CD14-positive monocyte (primary cell): ENCODE data around the gene HIPK3. TPM values are rescaled to one million over a fixed set of nuclear protein-coding genes. Genes with fewer than 3 reads are reported as not detected.

ENCODE experiments used
- DNase-seq, 3 donors: peaks; one replicate each; pipeline ENCODE4 v3.0.0-alpha.2; 2011 to 2022
- H2AFZ ChIP-seq: 2 replicates; pipeline ENCODE4 v1.6.0; 2012; ENCODE audit warnings: mild to moderate bottlenecking, low read depth, low read length, inconsistent platforms; ENCODE audit not compliant: insufficient read depth, poor library complexity, severe bottlenecking
- H3K27ac ChIP-seq, 2 donors: 1 replicate in 1 of 2; 2 replicates in 1 of 2; pipeline ENCODE4 v1.5.1; 2012 to 2013; ENCODE audit warnings: low read length in 2 of 2, control low read depth in 1 of 2, inconsistent platforms in 1 of 2, low read depth in 1 of 2, mild to moderate bottlenecking in 1 of 2
- H3K27me3 ChIP-seq, 2 donors: one replicate each; pipeline versions ENCODE4 v1.6.0 to v1.6.1; 2011 to 2013; ENCODE audit warnings: low read length in 2 of 2; ENCODE audit not compliant: control insufficient read depth in 2 of 2, insufficient read depth in 2 of 2
- H3K36me3 ChIP-seq, 2 donors: replicated peaks in 1 of 2; 1 replicate in 1 of 2; 2 replicates in 1 of 2; pipeline versions ENCODE4 v1.5.1 to v1.6.1; 2012 to 2013; ENCODE audit warnings: low read length in 2 of 2, control low read depth in 1 of 2, inconsistent platforms in 1 of 2, mild to moderate bottlenecking in 1 of 2; ENCODE audit not compliant: insufficient read depth in 2 of 2, control insufficient read depth in 1 of 2
- H3K4me1 ChIP-seq, 2 donors: 1 replicate in 1 of 2; 2 replicates in 1 of 2; pipeline versions ENCODE4 v1.5.1 to v1.6.1; 2012 to 2013; ENCODE audit warnings: low read length in 2 of 2, control low read depth in 1 of 2, inconsistent platforms in 1 of 2, mild to moderate bottlenecking in 1 of 2, moderate library complexity in 1 of 2; ENCODE audit not compliant: insufficient read depth in 2 of 2, control insufficient read depth in 1 of 2
- H3K4me2 ChIP-seq: replicated peaks from 2 replicates; pipeline ENCODE3; 2012; ENCODE audit warnings: low read length, moderate library complexity, mild to moderate bottlenecking; ENCODE audit not compliant: poor library complexity, severe bottlenecking; ENCODE audit errors: extremely low read depth
- H3K4me3 ChIP-seq, 3 experiments: fragments of 200-600 bp in 1 of 3; sonication (generic) in 1 of 3; replicated peaks in 1 of 3; 1 replicate in 2 of 3; 2 replicates in 1 of 3; pipeline ENCODE4 v1.5.1; 2011 to 2013; ENCODE audit warnings: low read length in 3 of 3, mild to moderate bottlenecking in 3 of 3, control low read depth in 2 of 3, low read depth in 2 of 3, inconsistent platforms in 1 of 3, moderate library complexity in 1 of 3
- H3K79me2 ChIP-seq: 2 replicates; pipeline ENCODE4 v1.6.0; 2012; ENCODE audit warnings: mild to moderate bottlenecking, control low read depth, inconsistent platforms, low read length, moderate library complexity; ENCODE audit not compliant: insufficient read depth
- H3K9ac ChIP-seq: 2 replicates; pipeline ENCODE4 v1.6.0; 2017; ENCODE audit warnings: low read length, mild to moderate bottlenecking; ENCODE audit not compliant: insufficient read depth, poor library complexity, severe bottlenecking
- H3K9me3 ChIP-seq, 2 donors: replicated peaks in 1 of 2; 1 replicate in 1 of 2; 2 replicates in 1 of 2; pipeline versions ENCODE4 v1.5.1 to v1.6.1; 2012 to 2013; ENCODE audit warnings: low read length in 2 of 2, control low read depth in 1 of 2; ENCODE audit not compliant: control insufficient read depth in 1 of 2, insufficient read depth in 1 of 2
- H4K20me1 ChIP-seq: 2 replicates; pipeline ENCODE4 v1.6.0; 2012; ENCODE audit warnings: mild to moderate bottlenecking, low read length, control low read depth, moderate library complexity; ENCODE audit not compliant: insufficient read depth
- H3K27ac Mint-ChIP-seq, 7 donors: one replicate each; pipeline ENCODE4 v1.8.0; 2020; ENCODE audit warnings: mild to moderate bottlenecking in 7 of 7, mixed read lengths in 7 of 7, moderate library complexity in 6 of 7, inconsistent platforms in 2 of 7
- H3K27me3 Mint-ChIP-seq, 3 donors: one replicate each; pipeline ENCODE4 v1.8.0; 2021 to 2022; ENCODE audit warnings: low read depth in 3 of 3, mild to moderate bottlenecking in 3 of 3, mixed read lengths in 3 of 3, moderate library complexity in 3 of 3, inconsistent platforms in 1 of 3
- H3K36me3 Mint-ChIP-seq, 2 donors: one replicate each; pipeline ENCODE4 v1.8.0; 2020; ENCODE audit warnings: mixed read lengths in 2 of 2, inconsistent platforms in 1 of 2, mild to moderate bottlenecking in 1 of 2
- H3K4me1 Mint-ChIP-seq: one replicate; pipeline ENCODE4 v1.8.0; 2020; ENCODE audit warnings: mild to moderate bottlenecking, mixed read lengths
- H3K4me3 Mint-ChIP-seq, 2 donors: one replicate each; pipeline ENCODE4 v1.8.0; 2020; ENCODE audit warnings: mild to moderate bottlenecking in 2 of 2, mixed read lengths in 2 of 2, moderate library complexity in 1 of 2
- H3K9me3 Mint-ChIP-seq, 7 donors: one replicate each; pipeline ENCODE4 v1.8.0; 2020 to 2022; ENCODE audit warnings: mixed read lengths in 7 of 7, mild to moderate bottlenecking in 6 of 7, moderate library complexity in 6 of 7, inconsistent platforms in 2 of 7
- WGBS: methylation state at CpG from one replicate; pipeline ENCODE4 v1.1.5; 2013; ENCODE audit warnings: missing lambda C conversion rate; ENCODE audit not compliant: insufficient coverage; 5-methylcytosine and 5-hydroxymethylcytosine counted together
- intact Hi-C, 2 donors: fragments of 100-400 bp; cut with micrococcal nuclease; formaldehyde crosslinking; loops; one replicate each; pipeline versions ENCODE4 v1.15.0 to v1.15.1; 2023
- polyA plus RNA-seq, 3 donors: library from polyadenylated mRNA; depleted of rRNA in 1 of 3; unstranded in 2 of 3; stranded (reverse) in 1 of 3; fragments of 300-500 nt in 2 of 3; fragments of >200 nt in 1 of 3; fragmentation: Illumina TruSeq in 2 of 3; gene quantifications; 1 replicate in 2 of 3; 2 replicates in 1 of 3; pipeline ENCODE4 v1.2.3, GENCODE V29; 2012 to 2021
- TF ChIP-seq, protein P1 (sequence below): fragments of 200-600 bp; IDR thresholded peaks from one replicate; pipeline ENCODE4 v1.8.0; 2022; ENCODE audit warnings: antibody characterized with exemption, mild to moderate bottlenecking

The HIPK3 gene
- polyA plus RNA-seq, 3 donors = 62.0 to 68.6 (median 63.5) TPM

- Histone ChIP-seq H3K27ac (no peak overlapping the region), H3K9ac (no peak overlapping the region), H3K36me3 (peaks cover 98 to 100% of the 10 kb centered on the region in 2 donors), H4K20me1 (peaks cover 90% of the 10 kb centered on the region), H3K79me2 (peaks cover 8% of the 10 kb centered on the region), H3K4me2 (no peak overlapping the region), H3K4me1 (no peaks in the 10 kb centered on the region), H2AFZ (no peak overlapping the region), H3K4me3 (no peak overlapping the region), H3K9me3 (no peaks in the 10 kb centered on the region), H3K27me3 (no peaks in the 10 kb centered on the region)
- 100% methylated on average over 2 of the region's 4 CpGs for WGBS
- Mint-ChIP-seq H3K4me1 (no peaks in the 10 kb centered on the region), H3K36me3 (peaks cover 89 to 93% of the 10 kb centered on the region in 2 donors), H3K4me3 (no peak overlapping the region), H3K27me3 (no peaks in the 10 kb centered on the region), H3K9me3 (no peaks in the 10 kb centered on the region), H3K27ac (no peak overlapping the region)
- intact Hi-C loops = no loop called here
- TF ChIP-seq, protein P1, sequence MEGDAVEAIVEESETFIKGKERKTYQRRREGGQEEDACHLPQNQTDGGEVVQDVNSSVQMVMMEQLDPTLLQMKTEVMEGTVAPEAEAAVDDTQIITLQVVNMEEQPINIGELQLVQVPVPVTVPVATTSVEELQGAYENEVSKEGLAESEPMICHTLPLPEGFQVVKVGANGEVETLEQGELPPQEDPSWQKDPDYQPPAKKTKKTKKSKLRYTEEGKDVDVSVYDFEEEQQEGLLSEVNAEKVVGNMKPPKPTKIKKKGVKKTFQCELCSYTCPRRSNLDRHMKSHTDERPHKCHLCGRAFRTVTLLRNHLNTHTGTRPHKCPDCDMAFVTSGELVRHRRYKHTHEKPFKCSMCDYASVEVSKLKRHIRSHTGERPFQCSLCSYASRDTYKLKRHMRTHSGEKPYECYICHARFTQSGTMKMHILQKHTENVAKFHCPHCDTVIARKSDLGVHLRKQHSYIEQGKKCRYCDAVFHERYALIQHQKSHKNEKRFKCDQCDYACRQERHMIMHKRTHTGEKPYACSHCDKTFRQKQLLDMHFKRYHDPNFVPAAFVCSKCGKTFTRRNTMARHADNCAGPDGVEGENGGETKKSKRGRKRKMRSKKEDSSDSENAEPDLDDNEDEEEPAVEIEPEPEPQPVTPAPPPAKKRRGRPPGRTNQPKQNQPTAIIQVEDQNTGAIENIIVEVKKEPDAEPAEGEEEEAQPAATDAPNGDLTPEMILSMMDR = no peak
- no peak for DNase-seq
These were observed 93.1 kb downstream of the HIPK3 start for GRCh38 chr11:33350287-33350686.

DNA sequence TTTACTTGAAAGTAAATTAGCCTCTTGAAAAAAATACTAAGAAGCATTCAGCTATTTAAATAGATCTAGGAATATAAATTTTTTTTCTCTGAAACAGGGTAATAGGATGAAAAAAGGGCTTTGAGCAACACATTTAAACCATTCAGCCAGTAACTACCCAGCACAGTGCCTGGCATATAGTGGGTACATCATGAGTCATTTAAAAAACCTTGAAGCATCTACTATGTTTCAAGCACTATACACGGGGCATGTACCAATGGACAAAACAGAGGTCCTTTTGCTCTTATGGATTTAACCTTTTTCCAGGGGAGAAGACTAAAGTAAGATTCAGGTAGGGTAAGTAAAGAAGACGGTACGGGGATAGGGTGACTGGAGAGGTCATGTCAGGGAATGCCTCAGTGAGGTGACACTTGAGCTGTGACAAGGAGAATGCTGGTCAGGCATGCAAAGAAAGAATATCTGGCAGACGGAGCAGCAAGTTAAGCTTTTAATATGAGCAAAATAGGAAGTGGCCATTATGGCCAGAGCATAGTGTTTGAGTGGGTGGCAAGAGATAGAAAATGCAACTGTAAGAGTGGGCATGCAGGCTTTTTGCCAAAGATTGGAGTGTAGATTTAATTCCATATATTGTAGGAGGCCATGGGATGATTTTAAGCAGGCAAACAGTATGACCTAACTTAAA is 101.1 kb downstream of the HIPK3 start:
- no peaks in the 10 kb centered on the region for H3K9me3 ChIP-seq
- no peak overlapping the region for H3K27ac ChIP-seq
- no peak overlapping the region for H3K4me3 ChIP-seq
- H2AFZ ChIP-seq = no peak overlapping the region
- H3K27me3 ChIP-seq = no peaks in the 10 kb centered on the region
- TF ChIP-seq, protein P1 = no peak
- peaks cover 30 to 39% of the 10 kb centered on the region in 2 donors for H3K36me3 ChIP-seq
- Mint-ChIP-seq H3K27ac (peak overlapping the region in 2 of 7 donors; percentile 7 to 9), H3K9me3 (no peaks in the 10 kb centered on the region), H3K36me3 (peaks cover 23 to 26% of the 10 kb centered on the region in 2 donors), H3K4me3 (no peak overlapping the region), H3K4me1 (peaks cover 2% of the 10 kb centered on the region), H3K27me3 (peaks cover 0 to 4% (median 0%) of the 10 kb centered on the region in 3 donors)
- H3K4me2 ChIP-seq = no peak overlapping the region
- WGBS = 89% methylated on average over 3 of the region's 4 CpGs
- peaks cover 30% of the 10 kb centered on the region for H4K20me1 ChIP-seq
- no peaks in the 10 kb centered on the region for H3K79me2 ChIP-seq
- H3K9ac ChIP-seq = no peak overlapping the region
- peaks cover 4 to 5% of the 10 kb centered on the region in 2 donors for H3K4me1 ChIP-seq
- no peak for DNase-seq
- intact Hi-C loops = no loop called here
